AG04449 (cell line): ENCODE results near the gene CIAO2B.
"Not testable (repeated sequence)": the region's sequence is repeated elsewhere in the genome, so short reads cannot be mapped to it uniquely, and the experiment has no call there.

Source experiments
- CTCF ChIA-PET: fragments of 350-600 bp; formaldehyde crosslinking; extraction: SDS; loops from one replicate; lab custom pipeline; 2021; ENCODE audit warnings: antibody characterized with exemption; lab: Yijun Ruan, JAX
- POLR2A ChIA-PET: fragments of 400-600, 350-600 bp; formaldehyde crosslinking; extraction: SDS; loops from one replicate; lab custom pipeline; 2020; ENCODE audit warnings: antibody characterized with exemption, inconsistent platforms; lab: Yijun Ruan, JAX
- DNase-seq: peaks from one replicate; pipeline ENCODE4 v3.0.0-alpha.2; 2010; ENCODE audit warnings: low read depth, low spot score
- H3K4me3 ChIP-seq: 2 replicates; pipeline ENCODE4 v1.5.1; 2011; ENCODE audit warnings: low read depth, mild to moderate bottlenecking, control low read depth, low read length
- CTCF ChIP-seq: IDR thresholded peaks from one replicate; pipeline ENCODE4 v1.5.1; 2011; ENCODE audit warnings: mild to moderate bottlenecking, moderate library complexity, low read length, control low read depth, inconsistent platforms; ENCODE audit not compliant: insufficient read depth; ENCODE audit errors: missing control alignments

The CIAO2B gene

GRCh38 chr16:66958857-66959703 is 24.9 kb upstream of the CIAO2B start:
- TF ChIP-seq CTCF = no peak
- DNase-seq = no peak
- CTCF ChIA-PET = interaction anchor here (0.8 to 6.1 kb wide), 21 partner anchors 8 to 228 kb away, joined by 3 to 57 read pairs (median 7); partner anchors contain the start of genes B3GNT9 and TRADD
- POLR2A ChIA-PET = no interaction called here
- no peak overlapping the region for H3K4me3 ChIP-seq

GRCh38 chr16:66956154-66956457 is 21.9 kb upstream of the CIAO2B start:
- POLR2A ChIA-PET = not testable (repeated sequence)
- CTCF ChIA-PET = interaction anchor here (0.6 to 6.1 kb wide), 11 partner anchors 16 to 242 kb away, joined by 3 to 57 read pairs (median 7); partner anchors contain the start of gene B3GNT9

GRCh38 chr16:66955363-66956153 is 21.4 kb upstream of the CIAO2B start:
- POLR2A ChIA-PET, H3K4me3 ChIP-seq, DNase-seq: not testable (repeated sequence)
- CTCF ChIA-PET = interaction anchor here (1.1 to 6.1 kb wide), 9 partner anchors 16 to 243 kb away, joined by 3 to 57 read pairs (median 8); partner anchors contain the start of gene B3GNT9

More at GRCh38 chr16:66956154-66956457, 21.9 kb upstream of the CIAO2B start:
- H3K4me3 ChIP-seq, DNase-seq: not testable (repeated sequence)

GRCh38 chr16:66954097-66954659 is 20.0 kb upstream of the CIAO2B start:
- peak; percentile 78 for TF ChIP-seq CTCF
- no peak overlapping the region for H3K4me3 ChIP-seq
- no peak for DNase-seq
- CTCF ChIA-PET = interaction anchor here (0.6 to 6.6 kb wide), 31 partner anchors 11 to 560 kb away, joined by 3 to 90 read pairs (median 5); partner anchors contain the start of genes CDH16, EXOC3L1, FBXL8 and FHOD1
- POLR2A ChIA-PET = no interaction called here

- ChIA-PET CTCF (interaction anchor here (0.6 to 6.6 kb wide), 35 partner anchors 7 to 561 kb away, joined by 3 to 90 read pairs (median 5); partner anchors contain the start of genes CDH16, CES3, EXOC3L1 and FBXL8), POLR2A (no interaction called here)
- TF ChIP-seq CTCF = no peak
- DNase-seq = no peak
- no peak overlapping the region for H3K4me3 ChIP-seq
Observed at GRCh38 chr16:66953462-66954096, 19.4 kb upstream of the CIAO2B start.

GRCh38 chr16:66952430-66953110 is 18.4 kb upstream of the CIAO2B start:
- no peak for TF ChIP-seq CTCF
- DNase-seq = no peak
- CTCF ChIA-PET = interaction anchor here (0.6 to 6.6 kb wide), 22 partner anchors 8 to 562 kb away, joined by 3 to 90 read pairs (median 3); partner anchors contain the start of genes CES3 and EXOC3L1
- H3K4me3 ChIP-seq = no peak overlapping the region
- POLR2A ChIA-PET = no interaction called here
